Measurements from ENCODE around the gene MGST3.
"Not testable (repeated sequence)": the region's sequence is repeated elsewhere in the genome, so short reads cannot be mapped to it uniquely, and the experiment has no call there.

MGST3 gene

GRCh38 chr1:165630629-165631341 lies at the start of gene MGST3:
Gene MGST3, plus strand, starts transcription at chr1:165631234. Its CDS starts 18,614 bp downstream, at chr1:165649848.
- DNase-seq (ENCODE audit: low read depth) = peak; percentile 81

- DNase-seq (ENCODE audit: low read depth) = no peak
These were observed 49.1 kb upstream of the MGST3 start for GRCh38 chr1:165581926-165582325.

GRCh38 chr1:165586398-165586797 lies 44.6 kb upstream of the MGST3 start:
- no peak for DNase-seq (ENCODE audit: low read depth)

- not testable (repeated sequence) for DNase-seq (ENCODE audit: low read depth)
These were observed 39.6 kb upstream of the MGST3 start for GRCh38 chr1:165591391-165591790.

GRCh38 chr1:165592945-165593823 lies 37.9 kb upstream of the MGST3 start:
- peak; percentile 63 for DNase-seq (ENCODE audit: low read depth)

GRCh38 chr1:165595246-165595938 lies 35.6 kb upstream of the MGST3 start:
- peak; percentile 69 for DNase-seq (ENCODE audit: low read depth)

- peak; percentile 93 for DNase-seq (ENCODE audit: low read depth)
These were observed 33.0 kb upstream of the MGST3 start for GRCh38 chr1:165597883-165598675.

GRCh38 chr1:165598676-165599059 lies 32.4 kb upstream of the MGST3 start:
- no peak for DNase-seq (ENCODE audit: low read depth)

- no peak for DNase-seq (ENCODE audit: low read depth)
These were observed 30.2 kb upstream of the MGST3 start for GRCh38 chr1:165600793-165601192.

GRCh38 chr1:165603810-165604209 lies 27.2 kb upstream of the MGST3 start:
- no peak for DNase-seq (ENCODE audit: low read depth)

GRCh38 chr1:165605246-165605645 lies 25.8 kb upstream of the MGST3 start:
- no peak for DNase-seq (ENCODE audit: low read depth)

- DNase-seq (ENCODE audit: low read depth) = peak; percentile 78
These were observed 24.4 kb upstream of the MGST3 start for GRCh38 chr1:165606676-165607075.

- DNase-seq (ENCODE audit: low read depth) = no peak
These were observed 20.2 kb upstream of the MGST3 start for GRCh38 chr1:165610866-165611265.

GRCh38 chr1:165612062-165612461 lies 19.0 kb upstream of the MGST3 start:
- no peak for DNase-seq (ENCODE audit: low read depth)

- no peak for DNase-seq (ENCODE audit: low read depth)
These were observed 14.9 kb upstream of the MGST3 start for GRCh38 chr1:165616054-165616612.

GRCh38 chr1:165616987-165617546 lies 14.0 kb upstream of the MGST3 start:
- DNase-seq (ENCODE audit: low read depth) = no peak

- no peak for DNase-seq (ENCODE audit: low read depth)
These were observed 11.3 kb upstream of the MGST3 start for GRCh38 chr1:165619647-165620151.

GRCh38 chr1:165623624-165624023 lies 7.4 kb upstream of the MGST3 start:
- DNase-seq (ENCODE audit: low read depth) = no peak

- DNase-seq (ENCODE audit: low read depth) = no peak
These were observed 6.6 kb upstream of the MGST3 start for GRCh38 chr1:165624441-165624840.

GRCh38 chr1:165628147-165628822 lies 2.7 kb upstream of the MGST3 start:
- DNase-seq (ENCODE audit: low read depth) = no peak

Measured in amniotic epithelial cell (primary cell).